Endometrial microvascular endothelial cells (primary cell): ENCODE data around the gene SORT1. TPM values are rescaled to one million over a fixed set of nuclear protein-coding genes. Genes with fewer than 3 reads are reported as not detected.
"Not testable (repeated sequence)": the region's sequence is repeated elsewhere in the genome, so short reads cannot be mapped to it uniquely, and the experiment has no call there.

Source experiments
- in situ Hi-C: cut with HindIII; loops from 2 replicates; pipeline ENCODE4 v1.10.0; 2017; ENCODE audit warnings: low sequenced_read_pairs, low pct_unique_long_range_greater_than_20kb; ENCODE audit errors: inconsistent ontology term
- total RNA-seq: library from RNA; depleted of rRNA; stranded (reverse); fragments of >200 nt; gene quantifications from one replicate; pipeline ENCODE4 v1.2.3, GENCODE V29; 2015; ENCODE audit errors: inconsistent ontology term

Gene SORT1
- total RNA-seq, 1 donor from 2014 or later: 12.4 TPM

- in situ Hi-C loops: no loop called here
Observed at GRCh38 chr1:109398343-109399225, 866 bp upstream of the SORT1 start.

GRCh38 chr1:109396871-109397580 is 692 bp downstream of the SORT1 start:
- in situ Hi-C loops: no loop called here

- in situ Hi-C loops: no loop called here
Observed at GRCh38 chr1:109396513-109396839, 1.2 kb downstream of the SORT1 start.

DNA sequence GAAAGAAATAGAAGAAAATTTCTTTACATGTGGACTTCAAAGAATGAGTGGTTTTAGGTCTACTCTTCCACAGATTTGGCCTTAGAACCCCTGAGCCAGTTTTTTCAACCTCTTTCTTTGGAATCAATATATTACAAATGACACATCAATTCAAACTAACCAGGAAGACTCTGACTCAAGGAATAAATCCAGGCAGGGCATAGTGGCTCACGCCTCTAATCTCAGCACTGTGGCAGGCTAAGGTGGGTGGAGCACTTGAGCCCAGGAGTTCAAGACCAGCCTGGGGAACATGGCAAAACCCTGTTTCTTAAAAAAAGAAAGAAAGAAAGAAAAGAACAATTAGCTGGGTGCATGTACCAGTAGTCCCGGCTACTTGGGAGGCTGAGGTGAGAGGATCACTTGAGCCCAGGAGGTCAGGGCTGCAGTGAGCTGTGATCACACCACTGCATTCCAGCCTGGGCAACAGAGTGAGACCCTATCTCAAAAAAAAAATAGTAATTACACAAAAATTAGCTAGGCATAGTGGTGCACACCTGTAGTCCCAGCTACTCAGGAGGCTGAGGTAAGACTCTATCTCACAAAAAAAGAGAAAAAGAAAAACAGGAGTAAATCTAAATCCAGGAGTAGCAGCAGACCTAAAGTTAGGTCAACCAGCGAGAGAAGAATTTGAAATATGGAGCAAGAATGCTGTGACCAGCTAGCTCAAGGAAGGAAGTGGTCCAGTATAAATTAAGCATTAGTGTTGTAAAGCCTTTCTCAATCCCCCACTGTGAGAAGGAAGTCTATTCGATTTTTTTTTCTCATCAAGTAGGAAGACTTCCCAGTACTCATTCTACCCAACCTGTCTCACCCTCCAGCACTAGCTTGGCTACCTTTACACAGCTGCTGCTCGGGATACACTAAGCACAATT is 1.9 kb downstream of the SORT1 start:
- in situ Hi-C loops: no loop called here

- in situ Hi-C loops: not testable (repeated sequence)
Observed at GRCh38 chr1:109395282-109395599, 2.5 kb downstream of the SORT1 start.

DNA sequence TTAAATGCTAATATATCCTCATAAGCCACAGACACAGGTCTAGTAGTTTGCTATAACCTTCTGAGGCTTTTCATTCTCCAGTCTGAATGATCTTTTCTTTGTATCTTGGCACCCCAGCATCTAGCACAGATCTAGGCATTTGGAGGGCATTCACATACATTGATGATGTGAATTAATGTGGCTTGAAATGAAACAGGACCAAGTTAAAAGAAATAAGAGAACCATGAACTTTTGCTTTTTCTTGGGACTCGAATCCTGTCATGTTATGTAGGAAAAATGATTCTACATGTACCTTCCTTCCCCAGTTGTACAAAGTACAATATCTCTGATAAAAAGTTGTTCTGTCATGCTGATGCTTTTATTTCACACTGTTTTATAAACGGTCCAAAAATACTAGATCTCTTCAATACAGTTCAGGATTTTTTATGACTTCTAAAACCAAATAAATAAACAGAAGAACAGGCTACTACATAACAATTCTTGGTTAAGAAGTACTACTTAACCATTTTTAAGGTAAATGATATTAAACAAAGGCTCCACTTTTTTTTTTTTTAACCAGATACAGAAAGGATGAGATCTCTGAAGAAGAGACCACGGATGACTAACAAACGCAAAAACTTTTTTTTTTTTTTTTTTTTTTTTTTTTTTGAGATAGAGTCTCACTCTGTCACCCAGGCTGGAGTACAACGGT is 3.0 kb downstream of the SORT1 start:
- in situ Hi-C loops: no loop called here

DNA sequence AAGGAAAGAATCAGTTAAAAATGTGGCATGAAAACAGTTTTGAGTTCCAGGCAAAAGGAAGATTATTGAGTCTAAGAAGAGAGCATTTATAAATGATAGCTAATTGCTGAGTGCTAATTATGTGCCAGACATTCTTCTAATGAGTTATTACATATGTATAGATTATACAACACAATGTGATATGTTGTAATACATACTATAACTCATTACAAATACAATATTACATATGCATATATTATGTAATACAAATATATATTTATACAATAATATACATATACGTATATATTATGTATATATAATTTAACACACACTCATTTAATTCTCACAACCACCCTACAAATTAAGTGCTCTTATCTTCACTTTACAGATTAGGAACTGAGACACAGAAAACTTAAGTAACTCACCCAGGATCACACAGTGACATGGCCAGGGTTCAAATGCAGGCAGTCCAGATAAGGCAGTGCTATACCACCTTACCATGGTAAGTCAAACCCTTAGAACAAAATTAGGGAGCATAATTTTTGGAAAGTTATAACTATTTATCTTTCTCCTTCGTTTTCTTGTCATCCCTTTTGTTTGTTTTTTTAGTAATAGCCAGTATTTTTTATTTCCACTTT is 4.0 kb downstream of the SORT1 start:
- in situ Hi-C loops: no loop called here

DNA sequence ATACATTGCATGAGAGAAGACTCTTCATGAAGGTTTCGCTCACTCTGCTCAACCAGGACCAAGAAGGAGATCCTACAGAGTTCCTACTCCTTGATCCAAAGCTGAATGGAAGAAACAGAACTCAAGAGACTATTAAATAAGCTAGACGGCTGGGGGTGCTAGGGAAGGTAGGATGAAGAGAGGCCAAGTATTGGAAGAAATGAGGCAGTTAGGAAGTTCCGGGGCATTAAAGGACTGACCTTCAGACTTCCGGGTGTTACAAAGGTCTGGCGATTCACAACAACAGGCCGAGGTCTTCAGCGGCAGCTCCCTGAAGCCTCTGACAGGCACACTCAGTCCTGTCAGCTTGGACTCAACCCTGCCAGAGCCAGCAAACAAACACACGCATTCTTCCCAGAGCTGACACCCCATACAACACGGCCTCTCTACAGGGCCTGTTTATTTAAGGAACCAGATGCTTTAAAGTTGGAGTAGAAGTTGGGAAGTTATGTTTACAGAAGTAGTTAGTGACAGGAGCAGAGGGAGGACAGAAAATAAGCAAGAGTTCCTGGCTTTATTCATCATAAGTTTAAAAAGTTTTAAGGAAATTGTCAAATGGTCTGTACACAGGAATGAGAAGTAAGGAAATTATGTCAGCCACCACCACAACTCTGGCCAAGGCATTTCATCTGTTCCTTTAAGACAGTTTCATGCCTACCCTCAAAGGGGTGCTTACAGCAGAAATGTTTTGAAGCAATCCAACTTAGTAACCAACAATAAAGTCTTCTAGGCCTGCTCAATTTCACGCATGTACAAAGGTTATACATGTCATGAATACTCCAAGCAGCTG is 4.7 kb downstream of the SORT1 start:
- in situ Hi-C loops: no loop called here

DNA sequence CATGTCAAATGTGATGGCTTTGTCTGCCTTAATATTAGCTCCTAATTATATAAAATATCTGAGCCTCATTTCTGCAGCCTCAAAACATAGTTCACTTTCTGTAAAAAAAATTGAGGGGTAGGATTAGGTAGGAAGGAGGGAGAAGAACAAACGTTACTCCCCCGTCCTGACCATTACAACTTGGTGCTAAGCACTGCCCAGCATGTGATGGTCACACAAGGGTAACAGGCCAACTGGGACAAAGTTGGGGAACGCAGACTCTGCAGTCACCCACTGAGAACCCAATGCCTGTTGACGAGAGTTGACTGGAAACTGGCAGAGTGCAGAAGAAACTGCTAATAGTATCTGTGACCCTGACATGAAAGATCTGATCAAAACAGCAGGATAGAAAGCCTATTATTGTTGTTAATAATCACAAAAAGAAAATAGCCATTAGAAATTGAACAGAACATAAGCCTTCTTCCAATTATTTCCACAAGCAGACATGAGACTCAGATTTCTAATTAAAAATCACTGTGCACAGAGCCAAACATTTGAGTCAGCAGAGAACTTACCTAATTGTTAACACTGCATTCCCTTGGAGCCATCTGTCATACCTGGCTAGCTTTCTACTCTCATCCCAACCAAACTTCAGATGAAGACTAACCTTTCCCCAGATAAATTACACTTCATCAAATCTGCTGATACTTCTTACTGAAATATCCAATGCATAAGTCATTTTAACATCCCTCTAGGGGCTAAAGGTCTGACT is 5.5 kb downstream of the SORT1 start:
- in situ Hi-C loops: no loop called here

DNA sequence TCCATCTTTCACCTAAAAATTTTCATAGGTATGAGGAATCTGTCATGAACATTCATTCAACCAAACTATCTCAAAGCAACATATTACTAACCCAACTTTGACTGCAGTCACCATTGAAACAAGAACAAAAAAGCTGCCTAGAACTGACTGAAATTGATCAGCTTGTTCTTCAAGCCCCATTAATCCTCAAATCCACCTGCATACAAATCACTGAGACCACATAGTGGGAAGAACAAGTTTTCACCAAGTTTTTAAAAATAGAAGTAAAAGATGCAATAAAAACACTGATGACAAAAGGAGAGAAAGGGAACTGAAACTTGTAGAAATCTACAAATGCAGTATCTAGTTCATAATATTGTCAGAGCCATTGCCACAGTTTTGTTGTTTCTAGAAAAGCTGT is 6.1 kb downstream of the SORT1 start:
- in situ Hi-C loops: no loop called here

GRCh38 chr1:109391157-109391556 is 6.6 kb downstream of the SORT1 start:
- in situ Hi-C loops: no loop called here

DNA sequence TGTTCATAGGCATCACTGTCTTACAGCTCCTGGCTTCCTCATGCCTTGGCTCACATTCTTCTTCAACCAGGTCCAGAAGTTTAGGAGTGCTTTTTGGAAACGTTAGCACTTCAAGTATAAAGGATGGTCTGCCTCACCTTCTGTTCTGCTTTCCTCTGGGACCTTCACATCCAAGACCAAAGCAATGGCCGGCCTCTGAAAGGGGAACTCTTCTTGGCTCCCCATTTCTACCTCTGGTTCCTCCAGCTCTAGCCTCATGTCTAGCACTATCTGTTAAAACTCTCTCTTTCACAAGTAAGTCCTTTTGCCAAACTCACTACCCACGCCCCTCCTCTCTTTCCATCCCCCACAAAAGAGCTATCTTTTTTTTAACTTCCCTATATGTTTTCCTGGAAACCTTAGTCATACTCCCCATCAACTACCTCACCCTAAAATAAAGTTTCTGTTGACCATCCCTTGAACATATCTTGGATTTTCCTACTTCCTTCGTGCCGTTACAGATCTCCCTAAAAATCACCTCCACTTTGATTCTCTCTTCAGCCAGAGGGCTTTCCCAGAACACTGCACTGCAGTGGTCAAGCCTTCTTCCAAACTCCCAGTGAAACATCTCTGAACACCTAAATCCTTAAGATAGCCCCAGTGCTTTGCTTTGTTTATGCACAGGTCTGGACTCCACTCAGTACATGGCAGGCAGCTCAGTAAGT is 7.9 kb downstream of the SORT1 start:
- in situ Hi-C loops: no loop called here

- in situ Hi-C loops: no loop called here
Observed at GRCh38 chr1:109388884-109389637, 8.7 kb downstream of the SORT1 start.

DNA sequence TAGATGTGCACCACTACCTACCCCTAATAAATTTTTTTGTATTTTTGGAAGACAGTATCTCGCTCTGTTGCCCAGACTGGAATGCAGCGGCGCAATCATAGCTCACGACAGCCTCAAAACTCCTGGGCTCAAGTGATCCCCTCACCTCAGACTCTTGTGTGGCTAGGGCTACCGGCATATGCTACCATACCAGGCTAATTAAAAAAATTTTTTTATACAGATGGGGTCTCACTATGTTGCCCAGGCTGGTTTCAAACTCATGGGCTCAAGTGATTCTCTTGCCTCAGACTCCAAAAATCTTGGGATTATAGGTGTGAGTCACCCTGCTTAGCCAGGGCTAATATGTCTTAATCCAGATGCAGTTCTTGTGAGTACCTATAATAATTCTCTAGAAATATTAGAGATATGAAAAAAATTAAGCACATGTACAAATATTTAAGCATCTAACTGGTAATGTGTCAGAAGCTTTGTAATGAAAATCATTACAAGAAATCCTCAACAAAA is 9.5 kb downstream of the SORT1 start:
- in situ Hi-C loops: no loop called here

DNA sequence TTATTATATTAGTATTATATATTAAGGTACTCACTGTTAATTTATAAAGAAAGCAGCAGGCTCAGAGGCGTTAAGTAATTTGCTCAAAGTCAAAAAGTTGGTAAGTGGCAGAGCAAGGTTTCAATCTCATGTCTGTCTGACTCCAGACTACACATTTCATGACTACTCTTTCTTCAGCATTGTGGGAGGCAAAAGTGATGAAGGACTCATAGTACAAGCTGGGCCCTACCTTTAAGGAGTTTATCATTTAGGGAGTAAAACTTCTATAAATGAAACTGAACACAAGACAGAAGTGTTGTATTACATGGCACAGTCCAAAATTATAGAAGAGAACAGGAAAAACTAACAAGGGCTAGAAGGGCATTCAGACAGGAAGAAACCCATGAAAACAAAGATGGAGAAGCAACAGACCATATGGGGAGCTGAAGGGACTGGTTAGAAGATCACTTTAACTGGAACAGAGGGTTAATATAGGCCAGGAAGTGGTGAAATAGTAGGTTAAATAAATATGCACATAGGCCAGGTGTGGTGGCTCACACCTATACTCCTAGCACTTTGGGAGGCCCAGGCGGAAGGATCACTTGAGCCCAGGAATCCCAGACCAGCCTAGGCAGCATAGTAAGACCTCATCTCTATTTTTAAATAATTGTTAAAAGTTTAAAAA is 11.5 kb downstream of the SORT1 start:
- in situ Hi-C loops: no loop called here
